Lower leg skin (tissue), 3 donors: ENCODE results near the gene NKAIN2.

Source experiments
- POLR2A ChIP-seq, 2 donors: fragments of 450-650 bp; IDR thresholded peaks; one replicate each; pipeline ENCODE4 v1.6.1; 2016 to 2017; ENCODE audit warnings: antibody characterized with exemption in 2 of 2, mild to moderate bottlenecking in 1 of 2, moderate library complexity in 1 of 2
- TF ChIP-seq, protein P1 (sequence below), 3 donors: fragments of 450-650 bp; IDR thresholded peaks; one replicate each; pipeline ENCODE4 v1.5.1; 2016; ENCODE audit warnings: antibody characterized with exemption in 3 of 3, mild to moderate bottlenecking in 3 of 3, moderate library complexity in 2 of 3

DNA sequence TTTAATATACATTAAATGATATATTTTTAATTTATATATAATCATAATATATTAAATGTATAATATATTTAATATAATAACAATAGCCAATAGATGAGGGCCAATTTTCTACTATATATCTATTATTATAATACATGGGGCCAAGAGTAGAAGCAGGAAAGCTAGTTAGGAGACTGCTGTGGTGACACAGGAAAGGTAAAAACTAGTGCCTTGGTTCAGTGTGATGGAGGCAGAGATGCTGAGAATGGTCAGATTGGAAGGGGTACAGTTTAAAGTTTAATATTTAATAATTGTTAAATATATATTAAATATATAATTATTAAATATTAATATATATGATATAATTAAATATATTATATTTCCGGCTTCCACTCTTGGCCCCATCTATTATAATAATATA is 1055.7 kb downstream of the NKAIN2 start:
- TF ChIP-seq, protein P1, sequence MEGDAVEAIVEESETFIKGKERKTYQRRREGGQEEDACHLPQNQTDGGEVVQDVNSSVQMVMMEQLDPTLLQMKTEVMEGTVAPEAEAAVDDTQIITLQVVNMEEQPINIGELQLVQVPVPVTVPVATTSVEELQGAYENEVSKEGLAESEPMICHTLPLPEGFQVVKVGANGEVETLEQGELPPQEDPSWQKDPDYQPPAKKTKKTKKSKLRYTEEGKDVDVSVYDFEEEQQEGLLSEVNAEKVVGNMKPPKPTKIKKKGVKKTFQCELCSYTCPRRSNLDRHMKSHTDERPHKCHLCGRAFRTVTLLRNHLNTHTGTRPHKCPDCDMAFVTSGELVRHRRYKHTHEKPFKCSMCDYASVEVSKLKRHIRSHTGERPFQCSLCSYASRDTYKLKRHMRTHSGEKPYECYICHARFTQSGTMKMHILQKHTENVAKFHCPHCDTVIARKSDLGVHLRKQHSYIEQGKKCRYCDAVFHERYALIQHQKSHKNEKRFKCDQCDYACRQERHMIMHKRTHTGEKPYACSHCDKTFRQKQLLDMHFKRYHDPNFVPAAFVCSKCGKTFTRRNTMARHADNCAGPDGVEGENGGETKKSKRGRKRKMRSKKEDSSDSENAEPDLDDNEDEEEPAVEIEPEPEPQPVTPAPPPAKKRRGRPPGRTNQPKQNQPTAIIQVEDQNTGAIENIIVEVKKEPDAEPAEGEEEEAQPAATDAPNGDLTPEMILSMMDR (IDR thresholded peaks at IDR 0.05), result no peak
- no peak for TF ChIP-seq POLR2A (IDR thresholded peaks at IDR 0.05)
